HG03565 (cell line): Measurements from ENCODE around the gene C2CD3.

Source experiments
- ATAC-seq: cut with Tn5 transposase; IDR thresholded peaks from one replicate; pipeline ENCODE4 v1.9.1; 2021; ENCODE audit warnings: mild to moderate bottlenecking, moderate library complexity; ENCODE audit not compliant: unreplicated experiment

C2CD3 gene

DNA sequence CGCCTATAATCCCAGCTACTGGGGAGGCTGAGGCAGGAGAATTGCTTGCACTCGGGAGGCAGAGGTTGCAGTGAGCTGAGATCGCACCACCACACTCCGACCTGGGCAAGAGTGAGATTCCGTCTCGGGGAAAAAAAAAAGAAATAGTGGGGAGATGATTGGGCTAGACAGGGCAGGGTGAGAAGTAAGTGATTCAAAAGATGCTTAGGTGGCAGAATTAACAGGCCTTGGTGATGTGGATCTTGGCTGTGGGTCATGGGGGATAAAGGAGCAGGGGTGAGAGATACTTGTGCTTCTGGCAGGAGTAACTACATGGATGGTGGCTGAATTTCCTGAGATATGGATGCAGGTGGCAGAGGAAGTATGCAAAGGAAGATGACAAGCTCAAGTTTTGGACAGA is 148.8 kb downstream of the C2CD3 start:
- no peak for ATAC-seq

DNA sequence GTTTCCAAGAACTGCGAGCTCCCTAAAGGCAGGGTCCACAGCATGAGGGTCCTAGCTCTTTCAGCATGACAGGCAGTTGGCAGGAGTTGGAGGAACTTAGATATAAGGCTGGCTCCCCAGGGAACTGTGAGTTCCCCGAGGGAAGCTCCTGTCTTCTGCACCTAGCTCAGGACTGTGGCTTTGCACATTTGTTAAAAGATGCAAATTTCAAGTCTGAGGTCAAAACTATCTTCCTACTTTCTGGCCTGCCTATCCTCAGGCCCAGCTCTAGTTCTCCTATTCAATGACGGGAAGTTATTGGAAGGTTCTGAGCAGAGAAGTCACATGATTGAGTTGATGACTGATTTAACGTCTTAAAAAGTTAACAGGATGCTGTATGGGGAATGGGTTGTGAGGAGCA is 150.3 kb downstream of the C2CD3 start:
- no peak for ATAC-seq

DNA sequence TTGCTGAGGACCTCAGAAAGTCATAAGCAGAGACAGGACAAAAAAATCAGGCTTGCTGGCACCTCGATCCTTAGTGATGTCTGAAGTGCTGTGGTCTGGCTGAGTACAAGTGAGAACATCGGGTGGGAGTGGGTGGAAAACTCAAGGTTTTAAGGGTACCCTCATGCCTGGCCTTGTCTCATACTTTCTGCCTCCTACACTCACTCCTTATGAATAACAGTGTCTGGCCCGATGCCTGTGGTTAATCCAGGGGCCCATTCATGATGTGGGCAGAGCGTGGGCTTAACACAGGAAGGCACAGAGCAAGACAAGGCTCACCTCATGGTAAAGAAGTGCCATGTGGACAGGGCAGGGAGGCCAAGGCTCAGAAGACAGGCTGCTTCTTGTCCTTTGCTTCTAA is 150.9 kb downstream of the C2CD3 start:
- no peak for ATAC-seq

DNA sequence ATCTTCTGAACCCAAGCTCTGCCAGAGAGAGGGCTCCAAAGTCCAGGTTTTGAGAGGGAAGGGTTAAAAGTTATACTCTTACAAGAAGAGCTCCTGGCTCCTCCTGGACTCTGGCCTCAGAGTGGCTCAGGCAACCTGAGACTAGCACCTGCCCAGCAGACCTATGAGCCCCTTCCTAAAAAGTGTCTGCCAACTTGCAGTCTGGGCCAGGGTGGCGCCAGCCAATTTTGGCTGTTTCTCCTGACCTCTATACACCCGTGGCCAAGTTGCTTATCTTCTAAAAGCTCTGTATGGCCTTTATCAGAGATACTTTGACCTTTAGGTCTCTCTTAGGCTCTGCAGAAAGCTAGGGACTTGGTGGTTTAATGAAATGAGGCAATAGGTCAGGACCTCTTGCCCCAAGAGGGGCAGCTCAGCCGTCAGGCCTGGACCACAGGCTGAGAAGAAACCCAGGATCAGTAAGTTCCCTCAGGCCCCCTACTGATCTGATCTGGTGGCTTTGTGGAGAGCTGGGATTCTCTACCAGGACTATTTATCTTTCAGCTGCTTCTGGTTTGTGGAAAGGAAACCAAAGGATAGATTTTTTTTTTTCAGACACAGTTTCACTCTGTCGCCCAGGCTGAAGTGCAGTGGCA is 151.6 kb downstream of the C2CD3 start:
- ATAC-seq, result no peak

DNA sequence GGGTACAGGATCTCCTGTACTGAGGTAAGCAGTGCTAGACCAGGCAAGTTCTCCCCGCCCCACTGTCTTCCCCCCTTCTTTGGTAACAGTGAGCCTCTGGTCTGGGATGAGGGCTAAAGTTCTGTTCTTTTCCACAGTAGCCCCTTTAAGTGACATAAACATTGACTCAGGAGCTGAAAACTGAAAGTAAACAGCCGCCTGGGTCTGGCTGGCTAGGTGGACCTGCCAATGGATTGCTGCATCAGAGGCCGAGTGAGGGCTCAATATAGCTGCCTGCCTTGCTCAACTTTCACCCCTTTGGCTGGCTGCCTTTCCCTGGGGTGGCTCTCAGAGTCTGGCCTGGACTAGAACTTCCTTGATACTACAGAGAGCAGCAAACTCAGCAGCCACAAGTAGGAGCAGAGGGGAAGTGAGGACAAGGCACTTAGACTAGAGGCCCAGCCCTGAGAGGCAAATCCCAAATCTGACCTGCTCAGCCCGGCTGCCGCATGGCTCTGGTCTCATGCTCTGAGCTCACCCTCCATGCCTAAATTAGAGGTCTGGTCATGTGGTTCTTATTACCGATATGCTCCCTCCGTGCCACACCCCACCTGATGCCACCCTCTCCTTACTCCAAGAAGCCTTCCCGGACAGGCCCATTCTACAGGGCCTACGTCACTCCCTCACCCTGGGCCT is 152.3 kb downstream of the C2CD3 start:
- ATAC-seq, result no peak

DNA sequence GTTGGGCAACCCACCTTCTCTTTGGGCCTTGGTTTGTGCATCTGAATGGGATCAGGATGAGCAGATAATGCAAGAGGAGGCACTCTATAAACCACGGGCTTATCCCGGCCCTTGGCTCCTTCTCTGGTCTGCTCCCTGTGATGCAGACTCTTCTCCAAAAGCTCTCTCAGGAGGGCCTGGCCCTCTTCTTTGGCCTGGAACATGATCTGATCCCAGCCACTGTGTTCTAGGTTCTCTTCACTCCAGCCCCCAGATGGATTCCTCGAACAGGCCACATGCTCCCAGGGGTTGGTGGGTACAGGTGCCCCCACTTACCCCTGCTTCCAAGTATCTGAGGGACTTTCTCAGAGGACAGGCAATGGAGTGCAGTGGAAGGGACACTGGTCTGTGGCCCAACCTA is 153.2 kb downstream of the C2CD3 start:
- no peak for ATAC-seq

DNA sequence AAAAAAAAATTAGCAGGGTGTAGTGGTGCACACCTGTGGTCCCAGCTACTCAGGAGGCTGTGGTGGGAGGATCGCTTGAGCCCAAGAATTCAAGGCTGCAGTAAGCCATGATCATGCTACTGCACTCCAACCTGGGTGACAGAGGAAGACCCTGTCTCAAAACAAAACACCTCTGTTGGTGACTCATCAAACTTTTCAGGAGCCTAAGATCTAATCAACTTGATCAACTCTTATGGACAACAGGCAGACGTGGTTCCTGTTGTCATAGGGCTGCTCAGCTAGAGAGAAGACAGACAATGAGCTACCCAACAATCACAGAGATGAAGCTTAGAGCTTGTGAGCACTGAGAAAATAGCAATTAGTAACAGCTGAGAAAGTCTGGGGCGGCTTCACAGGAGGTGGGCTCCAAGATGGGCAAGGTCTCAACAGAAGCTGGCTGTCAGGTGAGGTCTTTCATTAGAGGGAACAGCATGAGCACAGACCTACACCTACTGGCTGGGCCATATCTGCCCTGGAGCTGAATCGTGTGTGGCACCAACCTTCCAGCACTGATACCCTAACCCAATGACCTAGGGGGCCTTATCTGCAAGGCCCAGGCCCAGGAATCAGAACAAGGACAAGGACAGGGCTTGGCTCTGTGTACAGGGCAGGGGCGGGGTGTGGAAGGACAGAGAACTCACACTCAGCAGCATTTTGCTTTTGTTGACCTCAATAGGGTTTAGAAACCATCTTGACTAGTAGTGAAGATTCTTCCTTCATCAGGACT is 154.7 kb downstream of the C2CD3 start:
- ATAC-seq, result no peak

DNA sequence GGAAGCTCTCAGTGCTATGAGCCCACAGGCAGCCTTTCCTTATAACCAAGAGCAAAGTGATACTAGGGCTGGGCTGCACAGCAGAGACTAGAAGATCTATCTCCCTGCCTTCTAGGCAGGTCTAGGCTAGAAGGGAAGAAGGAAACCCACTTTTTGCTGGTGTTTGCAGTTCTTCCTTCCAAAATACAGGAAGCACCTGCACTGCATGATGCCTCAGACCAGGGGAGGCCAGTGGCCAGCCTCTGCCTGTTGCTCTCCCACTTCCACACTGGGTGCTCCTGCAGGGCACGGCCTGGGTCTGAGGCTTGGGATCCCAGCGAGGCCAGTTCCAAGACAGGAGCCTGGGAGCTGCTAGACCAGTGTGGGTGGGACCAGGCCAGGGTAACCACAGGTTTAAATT is 155.9 kb downstream of the C2CD3 start:
- no peak for ATAC-seq

DNA sequence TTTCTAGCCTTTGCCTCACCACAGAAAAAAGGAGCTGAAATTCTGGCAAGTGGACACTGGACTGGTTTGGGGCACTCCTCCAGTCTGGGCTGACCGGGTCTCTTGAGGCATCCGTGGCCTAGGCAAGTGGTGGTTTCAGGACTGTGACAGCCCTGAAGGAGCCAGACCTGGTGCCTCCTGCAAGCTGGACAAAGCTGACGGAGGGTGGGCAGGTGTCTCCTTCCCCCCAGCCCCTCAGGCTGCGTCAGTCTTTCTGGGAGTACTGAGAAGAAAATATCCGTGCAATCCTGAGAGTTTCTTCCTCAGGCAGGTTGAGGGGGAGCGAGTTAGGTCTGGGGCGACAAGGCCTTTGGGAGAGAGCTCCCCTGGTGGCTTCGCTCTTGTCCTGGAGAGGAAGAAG is 157.7 kb downstream of the C2CD3 start:
- no peak for ATAC-seq

DNA sequence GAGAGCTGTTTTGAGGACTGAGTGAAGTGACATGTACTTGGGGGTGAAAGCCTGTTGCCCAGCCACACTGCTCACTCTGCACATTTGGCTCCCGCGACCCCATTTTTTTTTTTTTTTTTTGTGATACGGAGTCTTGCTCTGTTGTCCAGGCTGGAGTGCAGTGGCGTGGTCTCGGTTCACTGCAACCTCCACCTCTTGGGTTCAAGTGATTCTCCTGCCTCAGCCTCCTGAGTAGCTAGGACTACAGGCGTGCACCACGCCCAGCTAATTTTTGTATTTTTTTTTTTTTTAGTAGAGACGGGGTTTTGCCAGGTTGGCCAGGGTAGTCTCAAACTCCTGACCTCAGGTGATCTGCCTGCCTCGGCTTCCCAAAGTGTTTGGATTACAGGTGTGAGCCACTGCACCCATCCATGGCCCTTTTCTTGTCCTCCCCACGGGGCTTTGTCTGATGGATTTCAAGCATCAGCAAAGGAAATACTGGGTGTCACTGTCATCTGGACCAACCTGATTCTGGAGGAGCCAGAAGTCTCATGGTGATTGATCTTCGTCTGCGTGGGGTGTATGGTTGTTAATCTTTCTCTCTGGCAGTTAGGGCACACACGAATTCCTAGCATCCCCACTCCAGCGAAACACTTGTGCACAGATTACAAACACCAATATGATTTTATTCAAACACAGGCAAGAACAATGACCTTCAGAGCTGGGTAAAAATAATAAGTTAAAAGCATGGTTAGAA is 158.6 kb downstream of the C2CD3 start:
- ATAC-seq, result no peak

DNA sequence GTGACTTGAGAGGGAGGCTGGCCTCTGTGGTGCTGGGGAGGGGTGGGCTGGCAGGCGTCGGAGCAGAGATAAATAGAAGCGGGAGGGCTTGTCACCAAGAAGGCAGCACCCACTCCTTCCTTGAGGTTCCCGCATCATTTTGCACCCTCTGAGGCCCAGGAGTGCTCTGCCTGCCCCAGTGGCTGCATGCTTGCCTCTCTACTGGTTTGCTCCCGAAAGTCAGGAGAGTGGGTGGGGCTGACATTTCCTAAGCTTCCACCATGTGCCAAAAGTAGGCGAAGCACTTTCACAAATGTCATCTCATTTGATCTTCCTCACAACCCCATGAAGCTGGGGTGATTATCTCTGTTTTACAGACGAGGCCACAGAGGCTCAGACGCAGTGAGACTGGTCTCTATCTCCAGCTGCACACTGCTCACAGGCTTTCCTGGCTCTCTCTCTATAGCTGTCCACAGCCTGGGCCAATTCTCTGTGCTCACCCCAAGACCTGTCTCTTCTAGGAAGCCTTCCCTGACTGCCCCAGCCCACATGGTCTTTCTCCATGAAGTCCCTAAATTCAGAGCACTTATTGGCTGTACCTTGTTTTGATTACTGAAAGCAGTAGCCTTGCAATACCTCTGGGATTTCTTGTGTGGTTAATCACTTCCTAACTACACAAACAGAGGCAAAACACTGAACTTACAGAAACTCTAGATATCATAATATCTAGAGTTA is 159.3 kb downstream of the C2CD3 start:
- peak; percentile 77 for ATAC-seq

DNA sequence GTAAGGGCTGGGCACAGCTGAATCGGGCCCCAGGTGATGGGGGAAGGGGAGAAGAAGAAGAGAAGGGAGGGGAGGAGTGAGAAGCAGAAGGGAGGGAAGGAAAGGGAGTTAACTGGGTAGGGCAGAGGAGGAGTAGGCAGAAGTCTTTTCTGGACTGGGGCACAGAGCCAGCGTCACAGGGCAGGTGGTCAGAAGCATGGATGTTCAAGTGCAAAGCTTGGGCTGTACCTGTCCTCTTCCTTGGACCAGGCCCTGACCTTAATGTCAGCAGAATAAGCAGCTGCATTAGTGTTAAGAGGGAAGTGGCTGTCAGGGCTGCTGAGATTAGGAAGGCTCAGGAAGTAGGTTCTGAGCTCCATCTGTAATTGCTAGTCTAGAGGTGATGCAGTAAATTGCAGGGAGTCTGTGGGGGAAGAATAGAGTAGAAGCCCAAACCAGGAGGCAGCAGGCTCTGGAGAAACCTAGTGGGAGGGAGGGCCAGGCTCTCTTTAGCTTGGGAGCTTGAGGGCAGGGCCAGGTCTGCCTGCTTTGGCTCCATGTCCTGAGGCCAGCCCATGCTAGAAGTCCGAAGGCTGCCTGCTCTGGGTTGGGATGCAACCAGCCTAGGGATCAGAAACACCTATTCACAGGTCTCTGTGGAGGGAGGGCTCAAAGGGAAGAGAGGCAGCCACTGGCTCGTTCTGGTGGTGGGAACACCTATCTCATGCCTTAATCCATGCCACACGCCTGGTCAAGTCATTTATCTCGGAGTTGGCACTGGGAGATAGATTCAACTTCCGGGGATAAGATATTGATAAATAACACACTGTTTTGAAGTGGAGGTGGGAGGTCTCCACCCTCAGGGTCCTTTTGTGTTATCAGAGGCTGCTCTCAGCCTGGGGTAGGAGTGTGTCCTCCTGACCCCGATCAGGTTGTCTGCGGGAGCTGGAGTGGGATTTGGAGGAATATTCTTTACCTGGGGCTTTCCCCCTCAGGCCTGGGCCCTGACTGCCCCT is 160.2 kb downstream of the C2CD3 start:
- no peak for ATAC-seq

DNA sequence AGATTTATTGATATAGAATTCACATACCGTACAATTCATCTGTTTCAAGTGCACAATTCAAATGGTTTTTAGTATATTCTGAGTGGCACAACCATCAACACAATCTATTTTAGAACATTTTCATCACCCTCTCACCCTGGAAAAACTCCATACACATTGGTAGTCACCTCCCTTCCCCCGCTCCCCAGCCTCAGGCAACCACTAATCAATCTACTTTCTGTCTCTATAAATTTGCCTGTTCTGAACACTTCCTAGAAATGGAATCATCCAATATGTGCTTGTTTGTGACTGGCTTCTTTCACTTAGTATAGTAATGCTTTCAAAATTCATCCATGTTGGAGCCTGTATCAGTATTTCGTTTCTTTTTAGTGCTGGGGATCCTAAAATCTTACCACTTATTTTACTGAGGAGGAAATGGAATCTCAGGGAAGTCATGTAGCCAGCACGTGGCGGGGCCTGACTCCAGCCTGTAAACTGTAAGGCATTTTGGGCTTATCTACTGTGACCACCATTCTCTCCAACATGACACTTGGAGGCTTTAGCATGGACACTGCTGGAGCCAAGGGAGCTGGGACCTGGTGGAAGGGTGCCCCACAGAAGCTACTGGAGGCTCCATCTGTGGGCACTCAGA is 161.0 kb downstream of the C2CD3 start:
- ATAC-seq, result no peak

DNA sequence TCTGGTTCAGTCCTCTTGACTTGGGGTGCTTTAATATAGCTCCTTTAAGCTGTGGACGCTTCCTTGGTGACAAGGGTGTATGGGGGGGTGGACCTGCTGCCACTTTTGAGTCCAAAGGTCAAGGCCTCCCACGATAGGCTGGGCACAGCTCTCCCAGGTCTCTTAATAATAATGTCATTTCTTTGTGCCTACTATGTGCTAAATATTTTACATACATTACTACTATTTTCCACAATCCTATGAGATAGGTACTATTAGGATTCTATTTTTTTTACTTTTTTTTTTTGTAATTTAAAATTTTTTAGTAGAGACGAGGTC is 161.6 kb downstream of the C2CD3 start:
- no peak for ATAC-seq

DNA sequence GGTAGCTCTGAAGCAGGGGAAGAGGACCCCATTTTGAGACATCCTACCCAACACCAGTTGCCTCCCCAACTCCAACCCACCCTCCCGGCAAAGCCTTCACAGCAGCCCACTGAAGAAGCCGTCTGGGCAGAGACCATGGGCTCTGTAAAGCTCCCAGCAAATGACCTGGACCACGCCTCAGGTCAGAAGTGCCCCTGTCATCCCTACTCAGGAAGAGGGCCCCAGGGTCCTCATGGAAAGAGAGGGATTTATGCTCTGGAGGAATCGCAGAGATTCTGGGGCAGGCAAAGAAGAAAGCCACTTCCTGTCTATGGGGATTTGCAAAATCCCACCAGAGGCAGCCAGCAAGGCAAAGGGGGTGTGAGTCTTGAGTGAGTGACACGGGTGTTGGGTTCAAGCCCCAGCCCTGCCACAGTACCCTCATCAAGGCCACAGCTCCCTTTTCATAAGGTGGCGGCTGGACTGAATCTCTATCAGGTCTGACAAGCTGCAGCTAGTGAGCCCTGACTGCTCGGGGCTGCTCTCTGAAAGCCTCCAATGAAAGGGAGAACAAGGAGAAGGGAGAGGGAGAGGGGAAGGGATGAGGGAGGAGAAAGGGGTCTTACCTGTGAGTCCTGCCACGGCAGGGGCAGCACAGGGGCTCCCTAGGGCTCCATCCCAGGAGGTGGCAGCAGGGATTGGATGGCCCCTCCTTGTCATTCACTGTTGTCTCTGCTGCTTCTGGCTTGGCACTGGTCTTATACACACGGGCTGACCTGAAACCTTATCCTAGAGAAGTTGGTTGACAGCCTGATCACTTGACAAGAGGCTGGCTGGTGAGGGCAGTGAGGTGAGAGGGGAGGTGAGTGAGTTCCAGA is 162.2 kb downstream of the C2CD3 start, which contains the start of gene UCP3:
UCP3 (minus strand) TSS at position 713 of the 857 bp plus-strand sequence. CDS start 2,043 bp downstream, outside the sequence.
- ATAC-seq, result no peak

DNA sequence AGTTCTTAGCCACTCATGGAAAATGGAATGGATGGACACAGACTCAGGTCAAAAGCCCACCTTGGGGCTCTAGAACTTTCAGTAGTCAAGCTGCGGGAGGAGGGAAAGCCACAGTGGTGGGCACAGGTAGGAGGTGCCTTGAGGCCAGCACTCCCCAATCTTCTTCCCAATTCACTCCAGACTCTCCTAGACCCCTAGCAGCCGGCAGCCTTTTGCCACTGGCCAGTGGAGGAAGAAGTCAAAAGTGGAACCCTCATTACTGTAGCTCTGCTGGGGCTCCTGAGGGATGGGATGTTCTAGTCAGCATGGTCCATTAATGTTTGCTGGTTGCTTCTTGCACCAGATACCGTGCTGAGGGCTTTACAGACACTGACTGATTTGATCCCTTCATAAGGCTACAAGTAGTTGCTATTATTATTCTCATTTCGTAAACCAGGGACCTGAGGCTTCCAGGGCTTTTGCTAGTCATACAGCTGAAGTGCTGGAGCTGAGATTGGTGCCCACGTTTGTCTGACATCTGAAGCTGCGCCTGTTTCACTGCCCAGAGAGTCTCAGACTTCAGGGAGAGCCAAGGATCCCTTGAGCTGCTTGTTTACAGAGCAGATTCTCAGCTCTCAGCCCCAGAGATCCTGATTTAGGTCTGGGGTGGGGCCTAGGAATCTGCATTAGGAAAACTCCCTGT is 163.0 kb downstream of the C2CD3 start:
- no peak for ATAC-seq

DNA sequence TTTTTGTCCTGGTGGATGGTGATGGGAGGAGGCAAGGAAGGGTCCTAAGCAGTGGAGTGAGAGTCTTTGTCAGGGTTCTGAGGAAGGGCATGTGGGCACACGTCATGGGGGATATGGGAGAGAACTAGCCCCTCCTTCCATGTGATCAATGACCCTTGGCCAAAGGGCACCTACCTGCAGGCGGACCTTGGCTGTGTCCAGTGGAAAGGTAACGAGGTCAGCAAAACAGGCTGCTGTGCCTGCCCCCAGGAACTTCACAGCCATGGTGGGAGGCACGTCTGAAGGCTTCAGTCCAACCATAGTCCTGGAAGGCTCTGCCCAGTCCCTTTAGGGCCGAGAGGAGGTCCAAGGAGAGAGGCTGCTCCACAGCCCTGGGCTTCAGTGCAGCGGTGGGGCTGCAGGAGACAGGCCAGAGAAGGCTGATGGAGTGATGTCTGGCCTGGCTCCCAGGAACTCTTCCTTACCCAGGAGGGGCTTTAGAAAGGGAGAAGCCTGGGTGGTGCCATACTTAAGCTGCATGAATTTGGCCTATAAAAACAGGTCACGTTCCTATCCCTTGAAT is 164.0 kb downstream of the C2CD3 start:
- ATAC-seq, result no peak
